Activated CD4-positive, alpha-beta T cell treated with anti-CD3 and anti-CD28 coated beads, Interleukin-2, amount 50 U/mL, for 48 hours (primary cell): ENCODE results near the gene FHL5.
"Not testable (repeated sequence)": the region's sequence is repeated elsewhere in the genome, so short reads cannot be mapped to it uniquely, and the experiment has no call there.

Experiments
- DNase-seq, 2 experiments: peaks; one replicate each; pipeline ENCODE4 v3.0.0-alpha.2; 2020

Gene FHL5

GRCh38 chr6:96562886-96563285 is at the start of gene FHL5:
Gene FHL5, plus strand, starts transcription at chr6:96563128. Its CDS starts 40,486 bp downstream, at chr6:96603614.
- DNase-seq: no peak

GRCh38 chr6:96520171-96521115 is 42.5 kb upstream of the FHL5 start:
- DNase-seq: no peak

GRCh38 chr6:96521306-96521643 is 41.7 kb upstream of the FHL5 start:
- no peak for DNase-seq

- peak; percentile 92 to 94 for DNase-seq
Measured at GRCh38 chr6:96521644-96522464, 41.1 kb upstream of the FHL5 start, which contains the start of gene UFL1. Gene UFL1, plus strand, starts transcription at chr6:96521806. Its CDS starts 68 bp downstream, at chr6:96521874.

- no peak for DNase-seq
Measured at GRCh38 chr6:96522465-96523009, 40.4 kb upstream of the FHL5 start.

GRCh38 chr6:96528193-96528592 is 34.7 kb upstream of the FHL5 start:
- DNase-seq: no peak

GRCh38 chr6:96532399-96532798 is 30.5 kb upstream of the FHL5 start:
- no peak for DNase-seq

- no peak for DNase-seq
Measured at GRCh38 chr6:96537726-96538125, 25.2 kb upstream of the FHL5 start.

- DNase-seq: no peak
Measured at GRCh38 chr6:96542702-96543101, 20.2 kb upstream of the FHL5 start.

GRCh38 chr6:96545882-96546281 is 17.0 kb upstream of the FHL5 start:
- DNase-seq: no peak

GRCh38 chr6:96547654-96548053 is 15.3 kb upstream of the FHL5 start:
- DNase-seq: no peak

- no peak for DNase-seq
Measured at GRCh38 chr6:96554558-96554957, 8.4 kb upstream of the FHL5 start.

- DNase-seq: not testable (repeated sequence)
Measured at GRCh38 chr6:96559740-96560139, 3.2 kb upstream of the FHL5 start.

- DNase-seq: no peak
Measured at GRCh38 chr6:96563853-96564252, 925 bp downstream of the FHL5 start.

- DNase-seq: no peak
Measured at GRCh38 chr6:96570053-96570452, 7.1 kb downstream of the FHL5 start.

- no peak for DNase-seq
Measured at GRCh38 chr6:96571551-96571950, 8.6 kb downstream of the FHL5 start.

- no peak for DNase-seq
Measured at GRCh38 chr6:96575359-96575758, 12.4 kb downstream of the FHL5 start.

GRCh38 chr6:96576221-96576620 is 13.3 kb downstream of the FHL5 start:
- no peak for DNase-seq

- no peak for DNase-seq
Measured at GRCh38 chr6:96582021-96582420, 19.1 kb downstream of the FHL5 start.

GRCh38 chr6:96582436-96582835 is 19.5 kb downstream of the FHL5 start:
- DNase-seq: no peak

- no peak for DNase-seq
Measured at GRCh38 chr6:96604420-96604819, 41.5 kb downstream of the FHL5 start.

- DNase-seq: no peak
Measured at GRCh38 chr6:96608074-96608473, 45.1 kb downstream of the FHL5 start.

GRCh38 chr6:96610019-96610418 is 47.1 kb downstream of the FHL5 start:
- no peak for DNase-seq
